Body of pancreas (tissue), 4 donors: ENCODE data around the gene COL5A1.

ENCODE experiments used
- CTCF ChIP-seq, 7 experiments: fragments of 450-650 bp in 4 of 7; fragments of 200-600 bp in 3 of 7; sonication (generic) in 3 of 7; IDR thresholded peaks; one replicate each; pipeline ENCODE4 v1.5.1; 2016 to 2019; ENCODE audit warnings: antibody characterized with exemption in 7 of 7
- POLR2A ChIP-seq, 3 donors: fragments of 450-650 bp; IDR thresholded peaks; one replicate each; pipeline ENCODE4 v1.6.1; 2016; ENCODE audit warnings: antibody characterized with exemption in 3 of 3, mild to moderate bottlenecking in 2 of 3

- TF ChIP-seq CTCF (IDR thresholded peaks at IDR 0.05): no peak
- no peak for TF ChIP-seq POLR2A (IDR thresholded peaks at IDR 0.05)
These were observed 68.1 kb downstream of the COL5A1 start for GRCh38 chr9:134709512-134710270.
